Stimulated activated naive B cell treated with anti-CD40 and anti-IgM and Interleukin-4, amounts not matched to agents 10 μg/mL and 1 μg/mL and 100 μg/mL, for 72 hours (primary cell): ENCODE data around the gene SLC4A1.
A peak's percentile ranks its signal among the peaks of the same experiment; 100 is the strongest.

Source experiments
- ATAC-seq, 2 donors: fragments of 150-1000 bp; cut with Tn5 transposase; replicated peaks; 2 replicates each; pipeline ENCODE4 v1.10.0; 2021; ENCODE audit warnings: moderate library complexity in 1 of 2
- DNase-seq: peaks from one replicate; pipeline ENCODE4 v3.0.0; 2021
- H3K27ac Mint-ChIP-seq: one replicate; pipeline ENCODE4 v1.8.0; 2022; ENCODE audit warnings: mild to moderate bottlenecking, mixed read lengths
- H3K27me3 Mint-ChIP-seq, 2 donors: one replicate each; pipeline ENCODE4 v1.8.0; 2022; ENCODE audit warnings: mixed read lengths in 2 of 2
- H3K36me3 Mint-ChIP-seq, 2 donors: one replicate each; pipeline ENCODE4 v1.8.0; 2022; ENCODE audit warnings: mixed read lengths in 2 of 2, mild to moderate bottlenecking in 1 of 2
- H3K4me1 Mint-ChIP-seq, 2 donors: one replicate each; pipeline ENCODE4 v1.8.0; 2022; ENCODE audit warnings: mixed read lengths in 2 of 2, mild to moderate bottlenecking in 1 of 2
- H3K4me3 Mint-ChIP-seq, 2 donors: one replicate each; pipeline ENCODE4 v1.8.0; 2022; ENCODE audit warnings: mild to moderate bottlenecking in 2 of 2, mixed read lengths in 2 of 2, moderate library complexity in 1 of 2
- H3K9me3 Mint-ChIP-seq, 2 donors: one replicate each; pipeline ENCODE4 v1.8.0; 2022; ENCODE audit warnings: mixed read lengths in 2 of 2, mild to moderate bottlenecking in 1 of 2

The SLC4A1 gene

GRCh38 chr17:44233582-44233981, 34.4 kb downstream of the SLC4A1 start:
- Mint-ChIP-seq H3K9me3 (no peaks in the 10 kb centered on the region), H3K27me3 (peaks cover 0 to 17% of the 10 kb centered on the region in 2 donors), H3K36me3 (no peaks in the 10 kb centered on the region), H3K4me1 (peaks cover 7% of the 10 kb centered on the region in 2 donors), H3K27ac (no peak overlapping the region), H3K4me3 (no peak overlapping the region)
- ATAC-seq, result no peak
- DNase-seq, result no peak

- H3K27me3 Mint-ChIP-seq, result peaks cover 0 to 17% of the 10 kb centered on the region in 2 donors
- no peak overlapping the region for H3K27ac Mint-ChIP-seq
- no peak for ATAC-seq
- H3K9me3 Mint-ChIP-seq, result no peaks in the 10 kb centered on the region
- DNase-seq, result no peak
- H3K4me3 Mint-ChIP-seq, result no peak overlapping the region
- peaks cover 7% of the 10 kb centered on the region in 2 donors for H3K4me1 Mint-ChIP-seq
- no peaks in the 10 kb centered on the region for H3K36me3 Mint-ChIP-seq
Observed at GRCh38 chr17:44232061-44232460, 35.9 kb downstream of the SLC4A1 start.

DNA sequence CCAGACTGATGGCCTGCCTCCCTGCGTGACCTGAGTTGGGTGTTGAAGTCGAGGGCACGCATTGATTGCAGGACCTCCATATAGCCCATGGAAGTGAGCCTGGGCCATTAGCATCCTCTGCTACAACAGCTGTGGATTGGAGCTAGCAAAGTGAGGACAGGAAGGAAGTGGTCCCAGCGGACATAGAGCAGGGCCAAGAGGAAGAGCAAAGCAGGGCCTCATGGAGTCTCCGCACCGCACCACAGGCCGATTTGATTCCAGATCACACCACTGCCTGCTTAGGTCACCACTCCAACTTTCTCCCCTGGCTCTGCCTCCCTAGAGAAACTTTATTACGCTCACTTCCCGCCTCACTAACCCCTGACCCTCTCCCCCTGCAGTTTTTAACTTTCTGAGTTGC, 37.8 kb downstream of the SLC4A1 start:
- Mint-ChIP-seq H3K36me3 (no peaks in the 10 kb centered on the region), H3K4me3 (no peak overlapping the region), H3K27ac (no peak overlapping the region), H3K9me3 (no peaks in the 10 kb centered on the region), H3K4me1 (peaks cover 4 to 5% of the 10 kb centered on the region in 2 donors), H3K27me3 (peaks cover 0 to 4% of the 10 kb centered on the region in 2 donors)
- ATAC-seq (no peak), DNase-seq (no peak)

DNA sequence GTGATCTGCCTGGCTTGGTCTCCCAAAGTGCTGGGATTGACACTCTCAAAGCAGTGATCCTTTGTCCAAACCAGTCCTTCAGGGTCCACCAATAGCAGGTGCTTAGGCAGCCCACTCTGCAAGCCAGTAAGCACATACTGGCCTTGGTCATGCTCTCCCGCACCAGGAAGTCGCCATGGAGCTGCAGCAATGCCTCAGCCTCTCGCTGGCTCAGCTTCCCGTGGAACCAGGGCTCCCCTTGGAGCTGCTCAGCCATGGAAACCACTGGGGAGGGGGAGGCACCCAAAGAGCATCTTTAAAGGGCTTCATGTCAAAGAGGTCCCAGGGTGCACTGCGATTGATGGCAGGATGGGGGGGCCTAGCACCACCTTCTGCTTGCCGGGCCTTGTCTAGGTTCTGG, 38.8 kb downstream of the SLC4A1 start:
- H3K27ac Mint-ChIP-seq, result no peak overlapping the region
- H3K27me3 Mint-ChIP-seq, result no peaks in the 10 kb centered on the region

DNA sequence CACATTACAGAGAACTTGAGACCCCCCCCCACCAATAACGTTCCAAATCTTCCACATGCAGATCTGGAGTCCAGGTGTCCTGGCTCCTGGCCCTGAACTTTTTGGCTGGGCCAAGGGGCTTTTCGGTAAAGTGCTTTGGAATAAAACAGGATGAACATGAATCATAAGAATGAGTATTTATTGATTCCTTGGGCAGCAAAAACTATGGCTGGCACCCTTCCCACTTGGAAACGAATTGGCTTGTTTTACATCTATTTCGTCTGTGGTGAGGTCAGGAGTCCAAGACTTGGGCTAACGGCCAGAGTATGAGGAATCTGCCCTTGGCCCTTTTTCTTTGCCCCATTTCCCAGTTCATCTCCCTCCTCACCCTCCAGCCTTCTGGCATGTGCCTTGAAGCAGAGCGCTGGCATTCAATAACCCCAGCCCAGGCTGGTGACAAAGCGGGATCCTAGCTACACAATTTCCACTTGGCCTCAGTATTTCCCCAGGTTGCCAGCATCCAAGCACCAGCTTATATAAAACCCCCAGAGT, 44.3 kb downstream of the SLC4A1 start:
- ATAC-seq (no peak), DNase-seq (no peak)
- H3K4me3 Mint-ChIP-seq, result no peak overlapping the region
- no peaks in the 10 kb centered on the region for H3K27me3 Mint-ChIP-seq
- H3K27ac Mint-ChIP-seq, result no peak overlapping the region
- peaks cover 4 to 5% of the 10 kb centered on the region in 2 donors for H3K36me3 Mint-ChIP-seq
- H3K4me1 Mint-ChIP-seq, result peaks cover 8 to 25% of the 10 kb centered on the region in 2 donors
- H3K9me3 Mint-ChIP-seq, result no peaks in the 10 kb centered on the region

More for the DNA sequence above, 38.8 kb downstream of the SLC4A1 start:
- DNase-seq (no peak), ATAC-seq (no peak)
- H3K4me3 Mint-ChIP-seq, result no peak overlapping the region
- no peaks in the 10 kb centered on the region for H3K9me3 Mint-ChIP-seq
- H3K36me3 Mint-ChIP-seq, result no peaks in the 10 kb centered on the region
- no peaks in the 10 kb centered on the region for H3K4me1 Mint-ChIP-seq

GRCh38 chr17:44222112-44222869, 45.6 kb downstream of the SLC4A1 start:
- no peaks in the 10 kb centered on the region for H3K9me3 Mint-ChIP-seq
- peak overlapping the region; percentile 95 for H3K27ac Mint-ChIP-seq
- DNase-seq (peak; percentile 48), ATAC-seq (no peak)
- no peaks in the 10 kb centered on the region for H3K27me3 Mint-ChIP-seq
- H3K4me3 Mint-ChIP-seq, result peak overlapping the region; percentile 88 to 94
- peaks cover 12 to 31% of the 10 kb centered on the region in 2 donors for H3K4me1 Mint-ChIP-seq
- H3K36me3 Mint-ChIP-seq, result peaks cover 4 to 12% of the 10 kb centered on the region in 2 donors

- Mint-ChIP-seq H3K27ac (peak overlapping the region; percentile 95), H3K4me3 (peak overlapping the region; percentile 88 to 94), H3K4me1 (peaks cover 16 to 36% of the 10 kb centered on the region in 2 donors), H3K36me3 (peaks cover 7 to 15% of the 10 kb centered on the region in 2 donors), H3K27me3 (no peaks in the 10 kb centered on the region), H3K9me3 (no peaks in the 10 kb centered on the region)
- ATAC-seq (no peak), DNase-seq (peak; percentile 33)
Observed at GRCh38 chr17:44221862-44222111, 46.1 kb downstream of the SLC4A1 start.

DNA sequence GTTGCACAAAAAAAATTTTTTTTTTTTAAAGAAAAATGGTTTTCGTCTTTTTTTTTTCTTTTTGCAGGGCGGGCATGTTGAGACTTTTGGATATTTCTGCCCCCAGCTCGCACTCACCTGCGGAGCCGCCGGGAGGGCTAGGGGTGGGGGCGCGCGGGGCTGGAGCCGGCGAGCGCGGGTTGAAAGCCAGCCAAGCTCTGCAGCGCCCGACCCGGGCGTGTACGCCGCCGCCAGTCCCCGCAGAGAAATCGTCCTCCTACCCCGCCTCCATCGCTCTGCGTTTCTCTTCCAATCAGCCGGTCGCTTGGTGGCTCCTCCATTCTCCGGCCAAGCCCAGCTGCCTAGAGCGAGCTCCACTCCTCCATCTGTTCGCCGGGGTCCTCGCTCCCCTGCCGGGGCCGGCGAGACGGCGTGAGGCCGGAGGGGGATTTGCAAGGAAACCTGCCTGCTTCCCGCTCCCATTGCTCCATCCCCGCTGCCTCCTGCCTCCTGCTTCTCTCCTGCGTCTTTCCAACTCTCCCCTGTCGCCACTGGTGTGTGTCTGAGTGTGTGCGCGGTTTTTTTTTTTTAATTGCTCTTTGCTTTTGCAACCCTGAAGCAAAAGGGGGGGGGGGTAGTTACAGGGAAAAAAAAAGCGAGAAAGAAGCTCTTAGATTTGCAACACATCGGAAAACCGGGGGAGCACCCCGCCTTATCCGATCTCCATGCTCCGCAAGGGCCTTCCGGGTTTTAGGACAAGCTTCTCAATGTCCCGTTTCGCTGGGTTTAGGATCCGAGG, 46.7 kb downstream of the SLC4A1 start:
- peak overlapping the region; percentile 88 to 94 for H3K4me3 Mint-ChIP-seq
- ATAC-seq (peak; percentile 38 to 43), DNase-seq (peak; percentile 64)
- H3K9me3 Mint-ChIP-seq, result no peaks in the 10 kb centered on the region
- peaks cover 10 to 21% of the 10 kb centered on the region in 2 donors for H3K36me3 Mint-ChIP-seq
- no peaks in the 10 kb centered on the region for H3K27me3 Mint-ChIP-seq
- peaks cover 21 to 41% of the 10 kb centered on the region in 2 donors for H3K4me1 Mint-ChIP-seq
- peak overlapping the region; percentile 95 for H3K27ac Mint-ChIP-seq

DNA sequence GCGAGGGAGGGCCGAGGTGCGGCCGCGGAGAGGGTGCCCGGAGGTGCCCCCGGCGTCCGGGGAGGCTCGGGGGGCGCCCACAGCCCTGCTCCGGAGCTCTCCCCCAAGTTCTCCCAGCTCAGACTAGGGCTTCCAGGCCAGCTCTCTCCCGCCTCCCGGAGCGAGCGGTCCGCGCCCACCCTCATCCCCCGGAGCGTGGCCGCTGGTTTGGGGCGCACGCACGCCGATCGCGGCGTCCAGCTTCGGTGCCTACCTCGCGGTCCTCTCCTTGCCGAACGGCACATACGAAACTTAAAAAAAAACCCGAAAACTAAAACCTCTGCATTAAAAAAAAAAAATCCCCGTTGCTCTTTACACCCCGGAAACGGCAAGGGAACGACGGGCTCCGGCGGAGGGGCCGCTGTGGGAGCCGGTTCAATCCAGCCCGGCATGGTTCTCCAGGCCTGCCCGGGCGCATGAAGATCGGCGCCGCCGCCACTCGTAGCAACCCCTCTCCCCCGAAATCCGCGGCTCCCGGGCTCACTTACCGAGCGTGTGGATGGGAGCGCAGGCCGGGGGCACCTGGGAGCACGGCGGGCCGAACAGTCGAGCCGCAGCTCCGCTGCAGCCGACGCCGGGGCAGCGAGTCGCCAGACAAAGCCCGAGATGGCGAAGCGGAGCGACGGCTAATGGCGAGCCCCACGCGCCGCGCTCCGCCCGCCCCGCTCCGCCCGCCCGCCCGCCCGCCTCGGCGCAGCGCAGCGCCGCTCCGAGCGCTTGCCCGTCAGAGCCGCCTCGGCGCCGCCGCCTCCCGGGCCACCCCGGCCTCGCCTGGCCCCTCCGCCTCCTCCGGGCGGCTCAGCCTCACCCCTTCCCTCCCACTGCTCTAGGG, 47.5 kb downstream of the SLC4A1 start:
- H3K36me3 Mint-ChIP-seq, result peaks cover 16 to 29% of the 10 kb centered on the region in 2 donors
- DNase-seq, result peak; percentile 56
- ATAC-seq, result peak; percentile 31 to 41
- peak overlapping the region; percentile 99 for H3K27ac Mint-ChIP-seq
- no peaks in the 10 kb centered on the region for H3K9me3 Mint-ChIP-seq
- H3K27me3 Mint-ChIP-seq, result no peaks in the 10 kb centered on the region
- peaks cover 29 to 49% of the 10 kb centered on the region in 2 donors for H3K4me1 Mint-ChIP-seq
- H3K4me3 Mint-ChIP-seq, result peak overlapping the region; percentile 88 to 94

- H3K36me3 Mint-ChIP-seq, result peaks cover 24 to 36% of the 10 kb centered on the region in 2 donors
- no peaks in the 10 kb centered on the region for H3K9me3 Mint-ChIP-seq
- peaks cover 35 to 56% of the 10 kb centered on the region in 2 donors for H3K4me1 Mint-ChIP-seq
- H3K27me3 Mint-ChIP-seq, result no peaks in the 10 kb centered on the region
- H3K4me3 Mint-ChIP-seq, result peak within 1 kb of the TSS; percentile 88 to 94
- H3K27ac Mint-ChIP-seq, result peak within 1 kb of the TSS; percentile 99
- peak; percentile 8 to 11 for ATAC-seq
- DNase-seq, result no peak
Observed at GRCh38 chr17:44219616-44220212, 48.2 kb downstream of the SLC4A1 start, which contains the start of gene UBTF. UBTF (minus strand) TSS chr17:44219675; CDS start chr17:44218229, 1,446 bp downstream.

GRCh38 chr17:44219108-44219615, 48.8 kb downstream of the SLC4A1 start:
- ATAC-seq (peak; percentile 32 to 49), DNase-seq (peak; percentile 66)
- H3K27me3 Mint-ChIP-seq, result no peaks in the 10 kb centered on the region
- no peak overlapping the region for H3K27ac Mint-ChIP-seq
- no peaks in the 10 kb centered on the region for H3K9me3 Mint-ChIP-seq
- peak overlapping the region; percentile 29 to 59 for H3K4me3 Mint-ChIP-seq
- peaks cover 29 to 42% of the 10 kb centered on the region in 2 donors for H3K36me3 Mint-ChIP-seq
- H3K4me1 Mint-ChIP-seq, result peaks cover 41 to 62% of the 10 kb centered on the region in 2 donors

GRCh38 chr17:44218344-44219107, 49.4 kb downstream of the SLC4A1 start:
- Mint-ChIP-seq H3K27me3 (no peaks in the 10 kb centered on the region), H3K4me3 (peak overlapping the region; percentile 82 to 94), H3K4me1 (peaks cover 47 to 68% of the 10 kb centered on the region in 2 donors), H3K27ac (peak overlapping the region; percentile 95), H3K9me3 (no peaks in the 10 kb centered on the region), H3K36me3 (peaks cover 35 to 48% of the 10 kb centered on the region in 2 donors)
- ATAC-seq (peak; percentile 22 to 37), DNase-seq (peak; percentile 86)
